ENCODE measurements around the gene ISG20L2. TPM values are rescaled to one million over a fixed set of nuclear protein-coding genes. Genes with fewer than 3 reads are reported as not detected.

Gene ISG20L2
- total RNA-seq, 1 experiment from 2014 or later: 41.7 TPM

DNA sequence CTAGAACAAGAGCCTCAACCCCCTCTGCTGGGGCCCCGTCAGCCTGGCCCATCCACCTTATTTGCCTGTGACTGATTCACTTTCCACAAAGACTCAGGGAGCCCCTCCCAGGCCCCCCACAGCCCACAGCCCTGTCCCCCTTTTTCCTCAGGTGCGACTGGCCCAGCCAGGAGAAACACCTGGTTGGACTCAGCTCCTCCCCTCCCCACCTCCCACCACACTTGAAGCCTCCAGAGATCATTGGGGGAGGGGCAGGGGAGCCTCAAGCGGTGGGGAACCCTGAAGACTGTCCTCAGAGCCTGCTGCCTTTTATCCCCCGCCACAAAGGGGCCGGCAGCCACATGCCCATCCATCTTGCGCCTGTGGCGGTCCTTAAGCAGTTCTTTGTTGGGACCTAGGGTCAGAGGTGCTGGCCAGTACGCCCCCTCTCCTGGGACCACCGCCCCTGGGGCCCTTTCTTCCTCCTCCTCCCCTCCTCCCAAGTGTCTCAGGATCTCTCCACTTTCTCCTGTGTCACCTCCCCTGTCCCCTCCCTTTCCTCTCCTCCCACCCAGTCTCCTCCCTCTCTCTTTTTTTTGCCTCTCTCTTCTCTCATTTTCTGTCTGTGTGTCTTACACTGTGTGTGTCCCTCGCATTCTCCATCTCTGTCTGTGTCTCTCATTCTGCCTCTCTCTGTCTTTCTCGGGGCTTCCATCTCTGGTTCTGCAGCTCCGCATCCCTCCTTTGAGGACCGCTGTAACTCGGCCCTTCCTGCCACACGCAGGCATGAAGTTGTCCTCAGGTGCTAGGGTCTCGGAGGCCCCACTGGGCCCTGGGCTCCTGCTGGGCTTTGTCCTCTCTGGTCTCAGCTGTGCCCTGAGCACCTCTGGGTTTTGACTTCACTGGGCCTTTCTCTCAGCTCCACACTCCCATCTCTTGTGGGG, 35.4 kb downstream of the ISG20L2 start:
- POLR2A ChIA-PET: interaction anchor here (4.1 kb wide), 1 partner anchor 11 kb away, joined by 36 read pairs; the partner anchor contains the start of gene CRABP2
- peak overlapping the region; percentile 55 for H3K9ac ChIP-seq (ENCODE audit: low read length)
- peak; percentile 55 for ATAC-seq

DNA sequence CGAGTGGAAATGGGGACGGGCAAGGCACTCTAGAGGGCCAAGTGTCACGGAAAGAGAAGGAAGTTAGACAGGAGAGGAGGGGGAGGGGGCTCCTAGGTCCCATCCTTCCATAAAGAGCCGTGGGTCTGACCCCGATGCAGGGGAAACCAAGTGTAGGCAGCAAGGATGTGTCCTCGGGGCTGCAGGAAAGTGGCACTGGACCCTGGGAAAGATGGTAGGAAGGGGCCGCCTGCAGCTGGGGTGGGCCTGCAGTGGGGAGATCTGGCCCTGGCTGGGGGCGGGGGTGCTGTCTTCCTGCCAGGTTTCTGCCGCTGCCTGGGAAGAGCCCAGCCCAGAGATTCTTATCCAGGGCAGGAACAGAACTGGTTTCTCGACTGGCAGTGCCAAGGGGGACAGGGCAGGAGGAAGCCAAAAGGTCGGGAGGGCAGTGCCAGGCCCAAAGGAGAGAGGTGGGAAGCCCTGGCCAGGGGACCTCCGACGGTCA, 36.1 kb downstream of the ISG20L2 start:
- Histone ChIP-seq H3K9me3 (ENCODE audit: control insufficient read depth in 1 of 2, insufficient read depth in 1 of 2, low read depth in 1 of 2, low read length in 2 of 2) (no peaks in the 10 kb centered on the region), H3K27me3 (ENCODE audit: insufficient read depth, low read length) (no peaks in the 10 kb centered on the region), H3K79me2 (ENCODE audit: insufficient read depth, low read length) (no peaks in the 10 kb centered on the region), H4K20me1 (ENCODE audit: insufficient read depth) (no peaks in the 10 kb centered on the region), H3K4me1 (ENCODE audit: control insufficient read depth in 1 of 2, insufficient read depth in 2 of 2, low read length in 2 of 2) (peaks cover 55 to 67% of the 10 kb centered on the region in 2 experiments), H2AFZ (ENCODE audit: low read depth, low read length, poor library complexity, severe bottlenecking) (no peak overlapping the region), H3K9me2 (ENCODE audit: insufficient read depth) (no peaks in the 10 kb centered on the region), H3K36me3 (ENCODE audit: control insufficient read depth in 1 of 2, insufficient read depth in 2 of 2, low read length in 2 of 2) (no peaks in the 10 kb centered on the region), H3K27ac (ENCODE audit: low read depth, low read length) (peak overlapping the region; percentile 72), H3K9ac (ENCODE audit: low read length) (peak overlapping the region; percentile 55), H3K4me2 (ENCODE audit: low read length) (peak overlapping the region; percentile 84), H3K4me3 (replicated peaks in 1 of 2; ENCODE audit: low read depth in 1 of 2, low read length in 2 of 2) (peak overlapping the region; percentile 11 to 37; a peak in 3 of 4 replicates)
- no TSS peak for BruUV-seq (replicated peaks)
- ATAC-seq (peak; percentile 12), DNase-seq (ENCODE audit: low read depth, low spot score) (no peak)
- intact Hi-C loops (cut with micrococcal nuclease): no loop called here
- ChIA-PET RAD21 (ENCODE audit: low non-redundant PET in 1 of 2, low total read pairs in 2 of 2, uncharacterized antibody in 2 of 2, unreplicated experiment in 2 of 2) (interaction anchor here (0.7 to 3.9 kb wide), 3 partner anchors 13 to 14 kb away, joined by 4 to 45 read pairs (median 9); partner anchors contain the start of gene CRABP2 (in 2 of the 2)), POLR2A (interaction anchor here (1.0 to 5.0 kb wide), 4 partner anchors 12 to 35 kb away, joined by 3 to 87 read pairs (median 52); partner anchors contain the start of genes CRABP2, ISG20L2 and METTL25B), CTCF (interaction anchor here (5.0 to 10.0 kb wide), 4 partner anchors 15 to 198 kb away, joined by 47 to 508 read pairs (median 207); partner anchors contain the start of genes CRABP2, INSRR, ISG20L2 and METTL25B)
- TF ChIP-seq EGR1 (IDR thresholded peaks at IDR 0.05; ENCODE audit: low read depth) (no peak), TCF7L2 (IDR thresholded peaks at IDR 0.05; ENCODE audit: borderline replicate concordance, extremely low read depth, insufficient read depth, insufficient read length) (no peak), POLR2AphosphoS5 (IDR thresholded peaks at IDR 0.05; ENCODE audit: low read depth, low read length) (no peak), ZFX (IDR thresholded peaks at IDR 0.05) (no peak), POLR2A (IDR thresholded peaks at IDR 0.05; ENCODE audit: borderline replicate concordance, extremely low read depth, insufficient read depth, insufficient read length) (no peak), SP1 (IDR thresholded peaks at IDR 0.05; ENCODE audit: low read depth) (no peak), CEBPB (IDR thresholded peaks at IDR 0.05; ENCODE audit: low read depth) (no peak), SRF (IDR thresholded peaks at IDR 0.05; ENCODE audit: low read depth) (no peak), FOSL1 (IDR thresholded peaks at IDR 0.05; ENCODE audit: low read depth) (no peak), EZH2phosphoT487 (IDR thresholded peaks at IDR 0.05; ENCODE audit: borderline replicate concordance) (no peak)
- TF ChIP-seq, protein P1, sequence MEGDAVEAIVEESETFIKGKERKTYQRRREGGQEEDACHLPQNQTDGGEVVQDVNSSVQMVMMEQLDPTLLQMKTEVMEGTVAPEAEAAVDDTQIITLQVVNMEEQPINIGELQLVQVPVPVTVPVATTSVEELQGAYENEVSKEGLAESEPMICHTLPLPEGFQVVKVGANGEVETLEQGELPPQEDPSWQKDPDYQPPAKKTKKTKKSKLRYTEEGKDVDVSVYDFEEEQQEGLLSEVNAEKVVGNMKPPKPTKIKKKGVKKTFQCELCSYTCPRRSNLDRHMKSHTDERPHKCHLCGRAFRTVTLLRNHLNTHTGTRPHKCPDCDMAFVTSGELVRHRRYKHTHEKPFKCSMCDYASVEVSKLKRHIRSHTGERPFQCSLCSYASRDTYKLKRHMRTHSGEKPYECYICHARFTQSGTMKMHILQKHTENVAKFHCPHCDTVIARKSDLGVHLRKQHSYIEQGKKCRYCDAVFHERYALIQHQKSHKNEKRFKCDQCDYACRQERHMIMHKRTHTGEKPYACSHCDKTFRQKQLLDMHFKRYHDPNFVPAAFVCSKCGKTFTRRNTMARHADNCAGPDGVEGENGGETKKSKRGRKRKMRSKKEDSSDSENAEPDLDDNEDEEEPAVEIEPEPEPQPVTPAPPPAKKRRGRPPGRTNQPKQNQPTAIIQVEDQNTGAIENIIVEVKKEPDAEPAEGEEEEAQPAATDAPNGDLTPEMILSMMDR (IDR thresholded peaks at IDR 0.05 in 2 of 3, conservative IDR thresholded peaks at IDR 0.05 in 1 of 3; ENCODE audit: borderline replicate concordance in 1 of 3, insufficient read depth in 1 of 3, low read depth in 2 of 3, low read length in 2 of 3): no peak

More for the DNA sequence above, 35.4 kb downstream of the ISG20L2 start:
- Histone ChIP-seq H3K9me2 (ENCODE audit: insufficient read depth) (no peaks in the 10 kb centered on the region), H3K79me2 (ENCODE audit: insufficient read depth, low read length) (no peaks in the 10 kb centered on the region), H3K27ac (ENCODE audit: low read depth, low read length) (peak overlapping the region; percentile 72), H3K4me3 (replicated peaks in 1 of 2; ENCODE audit: low read depth in 1 of 2, low read length in 2 of 2) (peak overlapping the region; percentile 7 to 37; a peak in 3 of 4 replicates), H3K9me3 (ENCODE audit: control insufficient read depth in 1 of 2, insufficient read depth in 1 of 2, low read depth in 1 of 2, low read length in 2 of 2) (no peaks in the 10 kb centered on the region), H3K4me2 (ENCODE audit: low read length) (peak overlapping the region; percentile 84), H2AFZ (ENCODE audit: low read depth, low read length, poor library complexity, severe bottlenecking) (no peak overlapping the region), H3K27me3 (ENCODE audit: insufficient read depth, low read length) (no peaks in the 10 kb centered on the region), H4K20me1 (ENCODE audit: insufficient read depth) (no peaks in the 10 kb centered on the region), H3K36me3 (ENCODE audit: control insufficient read depth in 1 of 2, insufficient read depth in 2 of 2, low read length in 2 of 2) (no peaks in the 10 kb centered on the region), H3K4me1 (ENCODE audit: control insufficient read depth in 1 of 2, insufficient read depth in 2 of 2, low read length in 2 of 2) (peaks cover 55 to 66% of the 10 kb centered on the region in 2 experiments)
- no peak for TF ChIP-seq EZH2phosphoT487 (IDR thresholded peaks at IDR 0.05; ENCODE audit: borderline replicate concordance)
- peak; percentile 91 for TF ChIP-seq TCF7L2 (IDR thresholded peaks at IDR 0.05; ENCODE audit: borderline replicate concordance, extremely low read depth, insufficient read depth, insufficient read length)
- peak; percentile 50 for TF ChIP-seq POLR2AphosphoS5 (IDR thresholded peaks at IDR 0.05; ENCODE audit: low read depth, low read length)
- no peak for TF ChIP-seq JUND (IDR thresholded peaks at IDR 0.05)
- DNase-seq (ENCODE audit: low read depth, low spot score): no peak
- ChIA-PET RAD21 (ENCODE audit: low non-redundant PET in 1 of 2, low total read pairs in 2 of 2, uncharacterized antibody in 2 of 2, unreplicated experiment in 2 of 2) (interaction anchor here in 1 of 2 experiments (0.7 kb wide), 1 partner anchor 13 kb away, joined by 4 read pairs; the partner anchor contains the start of gene CRABP2), CTCF (interaction anchor here (0.6 to 10.0 kb wide), 4 partner anchors 11 to 197 kb away, joined by 3 to 508 read pairs (median 178); partner anchors contain the start of genes CRABP2, ISG20L2 and METTL25B)
- no TSS peak for BruUV-seq (replicated peaks)
- intact Hi-C loops (cut with micrococcal nuclease): no loop called here

Data from HCT116 (cell line).